Body of pancreas (tissue), 4 donors: ENCODE data around the gene FHOD3.

ENCODE experiments used
- POLR2A ChIP-seq, 3 donors: fragments of 450-650 bp; IDR thresholded peaks; one replicate each; pipeline ENCODE4 v1.6.1; 2016; ENCODE audit warnings: antibody characterized with exemption in 3 of 3, mild to moderate bottlenecking in 2 of 3
- TF ChIP-seq, protein P1 (sequence below), 7 experiments: fragments of 450-650 bp in 4 of 7; fragments of 200-600 bp in 3 of 7; sonication (generic) in 3 of 7; IDR thresholded peaks; one replicate each; pipeline ENCODE4 v1.5.1; 2016 to 2019; ENCODE audit warnings: antibody characterized with exemption in 7 of 7

DNA sequence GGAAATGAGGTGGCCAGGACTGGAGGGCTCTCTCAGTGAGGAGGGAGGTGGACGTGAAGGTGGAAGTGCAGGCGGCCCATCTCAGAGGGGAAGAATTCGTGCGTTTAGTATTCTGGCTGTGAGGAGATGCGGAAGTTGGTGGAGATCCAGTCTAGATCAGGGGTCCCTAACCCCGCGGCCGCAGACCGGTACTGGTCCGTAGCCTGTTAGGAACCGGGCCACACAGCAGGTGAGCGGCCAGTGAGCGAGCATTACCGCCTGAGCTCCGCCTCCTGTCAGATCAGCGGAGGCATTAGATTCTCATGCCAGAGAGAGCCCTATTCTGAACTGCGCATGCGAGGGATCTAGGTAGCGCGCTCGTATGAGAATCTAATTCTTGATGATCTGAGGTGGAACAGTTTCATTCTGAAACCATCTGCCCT, 1.6 kb upstream of the FHOD3 start:
- no peak for TF ChIP-seq POLR2A (IDR thresholded peaks at IDR 0.05)
- TF ChIP-seq, protein P1, sequence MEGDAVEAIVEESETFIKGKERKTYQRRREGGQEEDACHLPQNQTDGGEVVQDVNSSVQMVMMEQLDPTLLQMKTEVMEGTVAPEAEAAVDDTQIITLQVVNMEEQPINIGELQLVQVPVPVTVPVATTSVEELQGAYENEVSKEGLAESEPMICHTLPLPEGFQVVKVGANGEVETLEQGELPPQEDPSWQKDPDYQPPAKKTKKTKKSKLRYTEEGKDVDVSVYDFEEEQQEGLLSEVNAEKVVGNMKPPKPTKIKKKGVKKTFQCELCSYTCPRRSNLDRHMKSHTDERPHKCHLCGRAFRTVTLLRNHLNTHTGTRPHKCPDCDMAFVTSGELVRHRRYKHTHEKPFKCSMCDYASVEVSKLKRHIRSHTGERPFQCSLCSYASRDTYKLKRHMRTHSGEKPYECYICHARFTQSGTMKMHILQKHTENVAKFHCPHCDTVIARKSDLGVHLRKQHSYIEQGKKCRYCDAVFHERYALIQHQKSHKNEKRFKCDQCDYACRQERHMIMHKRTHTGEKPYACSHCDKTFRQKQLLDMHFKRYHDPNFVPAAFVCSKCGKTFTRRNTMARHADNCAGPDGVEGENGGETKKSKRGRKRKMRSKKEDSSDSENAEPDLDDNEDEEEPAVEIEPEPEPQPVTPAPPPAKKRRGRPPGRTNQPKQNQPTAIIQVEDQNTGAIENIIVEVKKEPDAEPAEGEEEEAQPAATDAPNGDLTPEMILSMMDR (IDR thresholded peaks at IDR 0.05) = no peak
